ENCODE data around the gene GNL2.
"Not testable (repeated sequence)": the region's sequence is repeated elsewhere in the genome, so short reads cannot be mapped to it uniquely, and the experiment has no call there.

Gene GNL2

DNA sequence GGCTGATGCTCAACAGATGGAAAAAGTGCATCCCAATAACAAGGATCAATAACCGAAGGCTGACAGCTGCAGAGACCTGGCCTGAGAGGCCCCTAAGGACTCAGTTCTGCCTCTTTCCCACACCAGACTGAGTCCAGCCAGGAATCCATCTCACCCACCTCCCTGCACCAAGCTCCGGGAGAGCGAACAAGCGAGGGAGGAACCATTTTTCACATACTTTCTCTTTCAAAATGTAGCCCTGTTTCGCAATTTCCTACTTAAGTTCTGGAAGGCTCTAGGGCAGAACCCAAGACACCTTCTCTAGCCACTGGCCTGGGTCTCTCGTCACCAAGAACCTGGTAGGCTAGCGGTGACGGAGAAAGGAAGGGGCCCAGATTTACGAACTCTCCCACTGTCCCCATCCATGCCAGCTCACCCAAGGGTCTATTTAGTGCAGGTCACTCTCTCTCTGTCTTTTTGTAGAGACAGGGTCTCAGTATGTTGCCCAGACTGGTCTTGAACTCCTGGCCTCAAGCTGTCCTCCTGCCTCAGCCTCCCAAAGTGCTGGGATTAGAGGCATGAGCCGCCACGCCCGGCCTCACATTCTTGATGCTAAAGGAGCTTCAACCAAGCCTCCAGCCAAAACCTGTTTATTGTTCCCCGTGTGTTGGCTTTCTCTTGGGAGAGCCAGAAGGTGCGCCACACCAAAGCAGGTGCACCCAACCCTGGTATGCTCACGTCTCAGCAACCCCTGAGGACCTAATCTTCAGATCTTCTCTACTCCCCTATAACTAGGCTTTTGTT lies 10.9 kb upstream of the GNL2 start:
- DNase-seq (ENCODE audit: low read depth in 2 of 2), result no peak

DNA sequence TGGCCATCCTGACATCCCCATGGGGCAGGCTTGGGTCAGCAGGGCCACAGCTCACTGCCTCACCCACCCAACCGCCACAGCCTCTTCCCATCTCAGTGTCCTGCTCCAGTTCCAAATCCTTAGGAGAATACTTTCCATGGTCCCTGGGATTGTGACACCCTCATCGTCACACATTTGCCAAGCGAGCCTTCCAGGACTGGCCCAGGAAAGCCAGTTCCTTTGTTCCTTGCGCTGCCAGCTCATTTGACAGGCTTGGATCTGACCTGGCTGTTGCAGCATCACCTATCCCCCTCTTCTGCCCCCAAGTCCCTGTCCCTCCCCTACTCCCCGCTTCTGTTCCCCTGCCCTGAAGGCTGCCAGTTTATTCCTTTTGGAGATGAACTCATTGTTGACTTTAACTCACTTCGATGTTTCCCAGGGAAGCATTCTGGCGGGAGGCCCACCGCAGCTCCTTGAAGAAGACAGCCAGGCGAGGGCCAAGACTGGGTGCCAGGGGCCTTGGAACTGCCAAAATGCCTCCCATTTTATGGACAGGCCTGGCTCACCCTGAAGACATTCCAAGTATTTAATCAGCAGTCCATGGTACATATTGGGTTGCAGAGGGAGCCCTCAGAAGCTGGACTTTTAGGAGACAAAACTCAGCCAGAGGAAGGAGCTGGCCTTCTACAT lies 10.2 kb upstream of the GNL2 start:
- DNase-seq (ENCODE audit: low read depth in 2 of 2), result no peak

DNA sequence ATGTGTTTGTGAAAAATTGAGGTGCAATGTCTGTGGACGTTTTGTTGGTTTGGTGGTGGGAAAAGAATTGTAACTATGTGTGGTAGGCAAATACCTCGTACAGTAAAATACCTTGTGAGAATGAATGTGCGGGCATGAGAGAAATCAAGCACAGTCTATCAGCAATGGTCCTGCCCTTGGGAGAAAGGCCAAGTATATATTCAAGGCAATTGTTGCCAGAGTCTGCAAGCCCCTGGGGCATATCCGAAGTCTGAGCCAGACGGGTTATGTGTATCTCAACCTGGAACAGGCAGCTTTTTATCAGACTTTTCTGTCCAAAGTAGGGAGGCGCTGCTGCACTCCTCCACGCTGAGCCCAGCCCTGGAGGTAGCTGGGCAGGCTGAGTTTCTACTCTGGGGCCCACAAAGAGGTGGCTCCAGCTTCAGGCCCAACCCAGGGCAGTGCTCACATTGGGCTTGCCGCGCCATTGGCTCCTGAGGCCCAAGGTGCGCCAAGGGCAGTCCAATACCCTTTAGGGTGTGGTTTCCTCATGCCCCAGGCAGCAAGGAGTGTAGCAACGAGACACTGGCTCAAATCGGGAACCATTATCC lies 9.4 kb upstream of the GNL2 start:
- DNase-seq (ENCODE audit: low read depth in 2 of 2), result no peak

DNA sequence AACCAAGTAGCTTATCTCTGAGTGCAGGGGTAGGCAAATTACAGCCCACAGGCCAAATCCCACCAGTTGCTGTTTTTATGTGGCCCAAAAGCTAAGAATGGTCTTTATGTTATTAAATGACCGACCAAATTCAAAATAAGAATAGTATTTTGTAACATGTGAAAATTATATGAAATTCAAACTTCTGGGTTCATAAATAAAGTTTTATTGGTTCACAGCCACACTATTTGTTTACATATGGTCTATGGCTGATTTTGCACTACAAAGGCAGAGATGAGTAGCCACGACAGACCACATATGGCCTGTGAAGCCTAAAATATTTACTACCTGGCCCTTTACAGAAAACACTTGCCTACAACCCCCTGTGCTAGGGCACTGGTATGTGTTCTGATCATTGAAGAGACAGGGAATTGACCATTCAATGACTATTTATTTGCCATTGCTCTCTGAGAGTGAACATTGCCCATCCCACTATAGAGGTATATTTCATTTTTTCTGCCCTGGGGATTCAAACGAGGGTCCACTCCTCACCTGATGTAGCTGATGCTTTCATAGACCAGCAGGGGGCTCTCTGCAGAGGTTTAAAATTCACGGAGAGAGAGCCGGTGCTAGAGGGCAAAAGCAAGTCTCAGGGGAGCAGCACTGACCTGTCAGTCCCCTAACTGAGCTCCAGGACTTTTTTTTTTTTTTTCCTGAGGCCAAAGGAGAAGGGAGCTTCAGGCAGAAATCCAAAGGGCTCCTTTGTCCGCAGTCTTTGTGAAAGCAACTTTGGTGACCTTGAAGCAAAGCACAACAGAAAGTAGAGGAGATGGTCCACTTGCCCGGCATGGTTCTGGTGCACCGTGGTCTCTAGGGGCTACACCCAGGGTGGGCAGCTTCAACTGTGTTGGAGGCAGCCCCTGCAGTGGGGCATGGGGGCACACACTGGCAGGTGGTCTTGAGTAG lies 7.3 kb upstream of the GNL2 start:
- peak in 1 of 2 experiments; percentile 15 for DNase-seq (ENCODE audit: low read depth in 2 of 2)

DNA sequence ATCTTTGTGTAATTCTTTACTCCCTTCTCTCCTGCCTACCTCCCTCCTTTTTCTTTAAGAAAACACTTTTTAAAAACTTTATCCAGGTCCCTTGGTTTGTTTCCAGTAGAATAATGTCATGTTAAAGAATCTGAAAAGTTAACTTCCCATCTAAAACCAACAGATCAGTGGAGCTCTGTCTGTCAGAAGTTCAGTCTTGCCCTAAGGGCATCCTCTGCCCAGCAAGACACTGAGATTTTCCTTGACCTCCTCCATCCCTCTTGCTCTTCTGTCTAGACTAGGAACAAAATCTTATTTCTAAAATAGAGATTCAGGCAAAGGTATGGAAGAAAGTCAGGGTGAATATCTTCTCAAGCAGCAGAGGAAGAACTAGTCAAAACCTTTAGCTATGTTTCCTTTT lies 5.7 kb upstream of the GNL2 start:
- DNase-seq (ENCODE audit: low read depth in 2 of 2), result no peak

DNA sequence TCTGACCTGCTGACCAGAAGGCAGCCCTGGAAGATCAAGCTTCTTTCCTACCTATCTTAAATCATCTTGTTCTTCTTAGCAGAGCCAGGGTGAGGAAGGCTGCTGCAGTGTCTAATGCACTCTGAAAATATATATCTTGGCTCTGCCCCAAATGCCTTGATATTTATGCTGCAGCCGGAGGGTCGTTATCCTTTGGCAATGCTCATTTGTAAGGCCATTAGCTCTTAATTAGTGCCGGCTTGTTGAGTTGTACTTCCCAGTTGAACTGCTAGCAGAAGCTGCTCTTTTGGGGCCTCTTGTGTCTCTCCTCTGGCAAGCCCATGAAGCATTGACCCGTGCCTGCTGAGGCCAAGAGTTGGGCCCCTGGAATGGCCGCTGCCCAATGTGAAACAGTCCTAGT lies 4.2 kb upstream of the GNL2 start:
- no peak for DNase-seq (ENCODE audit: low read depth in 2 of 2)

DNA sequence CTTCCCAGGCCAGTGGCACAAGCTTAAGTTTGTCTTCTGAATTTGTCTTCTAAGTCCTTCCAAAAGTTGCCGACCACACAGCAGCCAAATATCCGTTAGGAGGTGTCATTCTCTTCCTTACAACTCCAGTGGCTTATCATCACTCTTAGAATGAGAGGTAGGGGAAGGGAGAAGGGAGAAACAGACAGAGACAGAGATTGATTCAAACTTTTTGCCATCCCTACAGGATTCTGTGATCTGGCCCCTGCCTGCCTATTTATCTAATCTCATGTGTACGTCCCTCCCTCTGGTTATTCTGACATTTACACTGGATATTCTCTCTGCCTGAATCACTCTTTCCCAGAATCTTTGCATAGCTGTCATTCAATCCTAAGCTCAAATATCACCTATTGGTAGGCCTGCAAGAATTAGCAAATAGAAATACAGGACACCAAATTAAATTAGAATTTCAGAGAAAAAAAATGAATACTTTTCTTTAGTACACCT lies 488 bp upstream of the GNL2 start:
- no peak for DNase-seq (ENCODE audit: low read depth in 2 of 2)

DNA sequence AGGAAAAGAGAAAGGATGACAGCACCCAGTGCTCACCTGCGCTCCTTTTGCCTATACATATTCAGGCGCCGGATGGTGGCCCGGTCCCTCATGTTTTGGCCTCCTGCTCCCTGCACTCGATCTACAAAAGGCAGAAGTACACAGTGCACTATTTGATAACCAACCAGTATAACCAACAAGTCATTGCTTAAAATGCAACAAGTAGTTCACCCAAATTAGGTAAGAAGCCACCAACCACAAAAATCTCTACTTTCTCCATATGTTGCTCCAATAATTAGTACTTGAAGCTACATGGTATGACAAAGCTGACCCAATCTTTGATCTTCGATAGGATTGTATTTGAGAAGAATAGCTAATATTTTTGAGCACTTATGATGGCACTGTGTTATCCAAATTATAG lies 2.0 kb downstream of the GNL2 start:
- no peak for DNase-seq (ENCODE audit: low read depth in 2 of 2)

DNA sequence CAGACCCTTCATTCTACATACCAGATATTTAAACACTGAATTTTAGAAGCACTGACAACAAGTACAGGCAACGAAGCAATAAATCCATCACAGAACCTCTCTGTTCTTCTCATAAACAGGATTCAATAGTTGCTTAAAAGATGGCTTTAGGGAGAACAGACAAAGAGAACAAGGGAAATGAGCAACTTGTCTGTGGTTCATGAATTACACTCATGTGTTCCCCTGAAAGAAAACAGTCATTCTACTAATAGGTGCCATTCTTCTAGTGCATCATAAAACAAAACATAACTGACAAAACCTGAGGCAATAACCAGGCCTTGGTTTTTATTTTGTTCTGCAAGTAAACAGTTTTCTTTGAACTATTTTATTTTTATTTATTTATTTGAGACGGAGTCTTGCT lies 6.8 kb downstream of the GNL2 start:
- no peak for DNase-seq (ENCODE audit: low read depth in 2 of 2)

DNA sequence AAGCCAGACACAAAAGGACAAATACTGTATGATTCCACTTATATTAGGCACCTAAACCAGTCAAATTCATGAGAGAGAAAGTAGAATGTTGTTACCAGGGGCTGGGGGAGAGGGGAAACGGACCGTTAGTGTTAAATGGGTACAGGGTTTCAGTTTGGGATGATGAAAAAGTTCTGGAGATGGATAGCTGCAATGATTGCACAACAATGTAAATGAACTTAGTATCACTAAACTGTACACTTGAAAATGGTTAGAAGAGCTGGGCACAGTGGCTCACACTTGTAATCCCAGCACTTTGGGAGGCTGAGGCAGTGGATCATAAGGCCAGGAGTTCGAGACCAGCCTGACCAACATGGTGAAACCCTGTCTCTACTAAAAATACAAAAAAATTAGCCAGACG lies 11.2 kb downstream of the GNL2 start:
- DNase-seq (ENCODE audit: low read depth in 2 of 2), result not testable (repeated sequence)

DNA sequence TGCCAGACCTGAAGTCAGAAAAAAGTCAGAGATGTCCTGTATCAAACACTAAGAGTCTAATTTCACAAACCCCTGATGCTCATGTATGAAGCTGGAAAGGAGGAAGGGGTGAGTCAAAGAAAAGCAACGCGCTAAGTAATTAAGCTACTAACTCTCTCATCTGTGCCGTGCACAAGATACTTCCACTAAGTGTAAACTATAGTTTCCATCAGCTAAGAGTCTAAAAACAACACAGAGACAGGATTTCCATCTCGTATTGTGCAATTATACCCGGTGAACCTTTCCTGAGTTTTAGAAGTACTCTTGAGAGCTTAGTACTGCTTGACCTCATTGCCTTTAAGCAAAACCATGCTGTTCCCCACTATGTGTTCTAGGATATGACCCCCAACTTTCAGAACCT lies 20.0 kb downstream of the GNL2 start:
- no peak for DNase-seq (ENCODE audit: low read depth in 2 of 2)

DNA sequence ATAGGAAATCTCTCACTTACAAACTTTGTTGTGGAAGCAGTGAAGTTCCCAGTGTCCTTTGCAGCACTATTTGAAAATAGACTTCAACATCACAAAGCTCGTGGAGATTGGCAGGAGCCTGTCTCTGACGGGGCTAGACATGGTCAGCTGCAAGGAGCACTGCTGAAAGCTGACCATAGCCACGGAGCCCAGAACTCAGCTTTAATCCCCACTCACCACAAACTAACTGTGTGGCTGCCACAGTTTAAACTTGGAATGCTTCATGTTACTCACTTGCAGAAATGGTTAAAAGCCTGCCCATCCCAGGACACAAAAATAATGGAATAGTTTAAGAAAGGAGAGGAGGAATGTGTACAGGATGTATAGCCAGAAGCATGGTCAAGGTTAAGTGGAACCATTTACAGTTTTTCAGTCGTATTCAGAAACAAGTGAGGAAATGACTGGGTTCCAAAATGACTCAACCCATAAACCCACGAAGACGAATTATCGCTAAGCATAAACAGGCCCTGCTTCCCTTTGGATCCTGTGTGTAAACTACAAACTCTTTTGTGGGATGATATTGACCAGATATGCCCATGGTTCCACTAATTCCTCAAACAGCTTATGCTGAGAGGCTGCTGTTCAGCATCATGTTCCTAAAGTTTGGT lies 20.8 kb downstream of the GNL2 start:
- DNase-seq (ENCODE audit: low read depth in 2 of 2), result no peak

DNA sequence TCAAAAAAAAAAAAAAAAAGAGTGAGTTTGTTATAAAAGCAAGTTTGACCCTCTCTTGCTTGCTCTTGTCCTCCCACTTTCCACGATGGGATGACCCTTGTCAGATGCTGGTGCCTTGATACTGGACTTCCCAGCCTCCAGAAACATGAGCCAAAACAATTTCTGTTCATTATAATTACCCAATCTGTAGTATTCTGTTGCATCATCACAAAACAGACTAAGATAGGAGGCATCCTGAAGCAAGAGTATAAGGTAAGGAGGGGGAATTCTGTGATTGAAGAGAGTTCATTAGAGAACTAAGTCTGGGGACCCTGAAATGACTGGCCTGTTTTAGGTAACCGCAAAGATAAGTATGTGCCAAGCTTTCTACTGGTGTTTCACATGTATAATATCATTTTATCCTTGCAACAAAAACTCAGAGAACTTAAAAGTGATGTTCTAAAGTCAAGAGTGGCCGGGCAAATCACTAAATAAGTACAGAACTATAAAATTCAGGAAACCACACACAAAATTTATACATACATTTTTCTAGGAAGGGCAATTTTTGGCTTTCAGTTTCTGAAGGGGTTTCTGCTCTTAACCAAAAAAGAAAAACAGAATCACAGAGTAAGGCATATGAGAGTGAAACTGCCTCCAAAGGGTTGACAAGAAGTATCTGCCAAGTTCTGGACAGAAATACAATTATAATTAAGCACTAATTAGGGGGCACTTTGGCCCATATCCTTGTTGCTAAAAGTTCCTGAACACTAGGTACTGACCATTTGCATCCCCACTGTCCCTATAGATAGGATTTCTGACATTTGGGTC lies 25.0 kb downstream of the GNL2 start:
- no peak for DNase-seq (ENCODE audit: low read depth in 2 of 2)

DNA sequence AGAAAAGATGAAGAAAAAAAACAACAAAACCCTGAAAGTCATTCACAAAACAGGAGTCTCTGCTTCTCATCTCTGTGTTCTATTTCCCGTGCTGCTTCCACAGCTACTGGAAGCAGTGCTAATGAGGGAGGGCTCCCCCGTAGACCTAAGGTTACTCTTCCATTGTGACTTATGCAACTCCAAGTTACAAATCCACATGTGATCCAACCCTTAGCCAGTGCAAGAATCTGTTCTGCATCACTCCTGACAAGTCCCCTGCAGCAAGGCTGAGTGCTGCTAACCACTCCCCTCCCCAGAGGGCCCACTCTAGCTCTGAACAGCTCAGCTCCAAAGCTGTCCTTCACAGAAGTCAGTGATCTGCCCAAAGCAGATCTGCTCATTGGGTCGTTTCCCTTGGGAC lies 28.7 kb downstream of the GNL2 start:
- DNase-seq (ENCODE audit: low read depth in 2 of 2), result no peak

DNA sequence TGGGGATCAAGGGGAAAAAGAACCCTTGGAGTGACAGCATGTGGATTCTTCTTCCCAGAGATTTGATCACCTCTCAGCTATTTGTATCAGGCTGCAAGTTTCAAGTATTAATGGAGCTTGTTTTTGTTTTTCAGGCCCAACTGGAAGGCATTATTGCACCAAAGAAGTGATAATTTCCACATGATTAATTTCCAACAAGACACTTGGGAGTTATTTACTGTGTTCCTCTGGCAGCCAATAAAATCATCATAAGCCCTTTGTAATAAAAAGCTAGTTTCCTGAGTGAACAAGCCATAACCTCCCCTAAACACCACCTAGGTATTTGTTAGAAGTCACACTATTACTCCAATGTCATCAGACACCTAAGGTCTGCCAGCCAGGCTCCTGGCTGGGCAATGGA lies 30.8 kb downstream of the GNL2 start:
- no peak for DNase-seq (ENCODE audit: low read depth in 2 of 2)

DNA sequence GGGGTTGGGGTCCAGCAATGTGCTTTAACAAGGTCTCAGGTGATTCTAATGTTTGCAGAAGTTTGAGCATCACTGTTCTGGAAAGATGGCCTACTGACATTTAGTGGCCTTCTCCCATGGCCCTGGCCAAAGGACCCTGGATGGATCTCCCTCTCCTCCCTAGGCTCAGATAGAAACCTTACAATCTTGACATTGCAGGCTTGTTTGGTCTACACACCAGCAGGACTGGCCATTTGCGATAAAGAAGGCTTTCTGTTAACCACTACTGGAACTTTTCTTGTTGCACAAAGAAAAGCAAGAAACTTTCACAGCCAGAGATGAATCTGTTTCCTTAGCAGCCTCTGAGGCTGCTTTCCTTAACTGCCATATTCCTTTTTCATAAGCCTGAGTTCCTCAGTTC lies 32.8 kb downstream of the GNL2 start:
- no peak for DNase-seq (ENCODE audit: low read depth in 2 of 2)

DNA sequence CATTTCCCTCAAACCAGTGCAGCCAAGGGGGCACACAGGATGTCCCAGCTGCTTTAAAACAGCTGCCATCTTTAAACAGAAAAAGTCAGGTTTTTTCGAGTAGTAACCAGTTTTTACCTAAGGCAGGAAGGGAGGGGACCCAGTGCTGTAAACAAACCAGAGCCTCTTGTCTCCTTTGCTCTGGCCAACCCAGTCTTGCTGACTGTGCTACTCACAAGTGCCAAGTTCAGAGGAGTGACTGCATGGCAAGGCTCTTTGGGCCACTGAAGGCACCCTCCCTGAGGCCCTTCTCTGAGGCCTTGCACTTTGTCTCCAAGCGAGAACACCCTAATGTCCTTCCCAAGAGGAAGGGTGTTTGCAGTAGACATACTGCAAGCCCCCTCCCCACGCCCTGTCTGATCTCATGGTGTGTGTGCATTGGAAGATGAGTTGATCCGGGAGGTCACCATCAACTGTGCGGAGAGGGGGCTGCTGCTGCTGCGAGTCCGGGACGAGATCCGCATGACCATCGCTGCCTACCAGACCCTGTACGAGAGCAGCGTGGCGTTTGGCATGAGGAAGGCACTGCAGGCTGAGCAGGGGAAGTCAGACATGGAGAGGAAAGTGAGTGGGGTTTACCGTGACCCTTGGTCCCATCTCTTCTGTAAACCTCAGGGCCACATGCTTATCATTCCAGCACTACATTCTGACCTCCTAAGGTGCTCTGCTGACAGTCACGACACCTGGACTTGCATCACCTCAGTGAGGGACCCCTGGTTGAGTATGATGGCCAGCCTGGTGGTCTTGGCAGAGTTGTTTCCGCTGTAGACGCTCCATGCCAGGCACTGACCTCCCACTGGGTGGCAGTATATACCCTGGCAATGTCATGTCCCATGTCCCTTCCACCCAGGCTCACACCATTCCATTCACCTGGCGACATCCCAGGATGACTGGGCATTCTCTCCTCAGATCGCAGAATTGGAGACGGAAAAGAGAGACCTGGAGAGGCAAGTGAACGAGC lies 34.3 kb downstream of the GNL2 start:
- peak in 1 of 2 experiments; percentile 28 for DNase-seq (ENCODE audit: low read depth in 2 of 2)

DNA sequence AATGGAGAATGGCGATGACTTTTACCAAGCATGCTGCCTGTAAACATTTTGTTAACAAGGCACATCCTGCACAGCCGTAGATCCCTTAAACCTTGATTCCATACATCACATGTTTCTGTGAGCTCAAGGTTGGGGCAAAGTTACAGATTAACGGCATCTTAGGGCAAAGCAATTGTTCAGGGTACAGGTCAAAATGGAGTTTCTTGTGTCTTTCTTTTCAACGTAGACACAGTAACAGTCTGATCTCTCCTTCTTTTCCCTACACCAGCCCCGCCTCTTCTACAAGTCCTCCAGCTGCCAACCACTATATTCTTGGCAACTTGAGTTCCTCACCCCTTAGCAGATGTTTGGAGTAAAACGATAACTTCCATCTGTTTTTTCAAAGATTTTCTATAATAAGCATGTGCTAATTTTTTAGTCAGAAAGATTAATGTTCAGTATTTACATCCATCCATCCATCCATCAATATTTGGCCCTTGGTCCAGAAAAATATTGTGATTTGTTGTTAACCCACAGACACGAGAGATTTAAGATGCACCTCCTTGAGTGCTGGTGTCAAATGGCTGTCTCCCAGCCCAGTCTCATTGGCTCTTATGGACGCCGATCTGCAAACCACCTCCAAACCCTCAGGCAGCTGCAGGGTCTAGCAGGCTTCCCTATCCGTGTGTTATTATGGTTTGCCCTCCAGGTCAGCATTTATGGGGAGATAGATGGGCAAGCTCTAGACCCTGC lies 35.2 kb downstream of the GNL2 start:
- DNase-seq (ENCODE audit: low read depth in 2 of 2), result no peak

DNA sequence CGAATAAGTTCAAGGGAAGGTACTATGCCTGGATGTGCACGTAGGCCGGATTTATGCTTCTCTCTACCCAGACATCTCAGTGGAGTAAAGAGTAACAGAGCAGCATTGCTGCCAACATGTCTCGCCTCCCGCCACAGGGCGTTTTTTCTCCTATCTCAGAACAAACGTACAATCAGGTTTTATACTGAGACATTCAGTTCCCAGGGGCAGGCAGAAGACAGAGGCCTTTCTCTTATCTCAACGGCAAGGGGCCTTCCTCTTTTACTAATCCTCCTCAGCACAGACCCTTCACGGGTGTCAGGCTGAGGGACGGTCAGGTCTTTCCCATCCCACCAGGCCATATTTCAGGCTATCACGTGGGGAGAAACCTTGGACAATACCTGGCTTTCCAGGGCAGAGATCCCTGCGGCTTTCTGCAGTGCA lies 35.8 kb downstream of the GNL2 start:
- not testable (repeated sequence) for DNase-seq (ENCODE audit: low read depth in 2 of 2)
